GM12878 (cell line): ENCODE measurements around the gene SORL1. TPM values are rescaled to one million over a fixed set of nuclear protein-coding genes. Genes with fewer than 3 reads are reported as not detected.

Source experiments
- ATAC-seq: fragments of 200-7000 bp; cut with Tn5 transposase; 3 replicates; pipeline ENCODE4 v1.9.1; 2020; ENCODE audit warnings: mild to moderate bottlenecking, moderate library complexity
- BruUV-seq: library from RNA; stranded (reverse); fragments of 400-500 nt; replicated peaks from 2 replicates; lab custom pipeline; 2021; lab: Mats Ljungman, UMichigan
- CTCF ChIA-PET: fragments of 300-600 bp; sonication (Branson Sonifier 250); formaldehyde crosslinking; extraction: SDS; loops from one replicate; lab custom pipeline; 2021; ENCODE audit warnings: inconsistent platforms; lab: Yijun Ruan, JAX
- POLR2A ChIA-PET: fragments of 350-600 bp; formaldehyde crosslinking; extraction: SDS; loops from one replicate; lab custom pipeline; 2021; ENCODE audit warnings: inconsistent platforms; lab: Charles Lee
- RAD21 ChIA-PET: fragments of 300-600 bp; sonication (Branson Sonifier 250); formaldehyde crosslinking; loops from one replicate; lab custom pipeline; 2023; ENCODE audit warnings: antibody characterized with exemption; ENCODE audit not compliant: unreplicated experiment; lab: Charles Lee
- SMC1A ChIA-PET: fragments of 300-600 bp; sonication (Branson Sonifier 250); formaldehyde crosslinking; loops from one replicate; lab custom pipeline; 2023; ENCODE audit not compliant: unreplicated experiment, uncharacterized antibody; lab: Charles Lee
- DNase-seq: peaks from one replicate; pipeline ENCODE4 v3.0.0-alpha.2; 2011; ENCODE audit warnings: low read depth, low spot score
- FAIRE-seq: peaks from 3 replicates; lab custom pipeline; 2011; peaks lifted over from hg19 to GRCh38; lab: Jason Lieb, UNC
- H2AFZ ChIP-seq: 2 replicates; pipeline ENCODE4 v1.6.0; 2011; ENCODE audit warnings: low read depth, low read length, control low read depth; ENCODE audit not compliant: control insufficient read depth
- H3K27ac ChIP-seq: 2 replicates; pipeline ENCODE4 v1.5.1; 2011; ENCODE audit warnings: control low read depth; ENCODE audit not compliant: control insufficient read depth, insufficient read depth
- H3K27me3 ChIP-seq, 2 experiments: replicated peaks in 1 of 2; 2 replicates each; pipeline versions ENCODE4 v1.6.0 to v1.6.1; 2011; ENCODE audit warnings: low read length in 1 of 2; ENCODE audit not compliant: control insufficient read depth in 2 of 2, insufficient read depth in 2 of 2
- H3K36me3 ChIP-seq, 2 experiments: 2 replicates each; pipeline ENCODE4 v1.5.1; 2011; ENCODE audit warnings: low read length in 1 of 2; ENCODE audit not compliant: control insufficient read depth in 2 of 2, insufficient read depth in 2 of 2
- H3K4me1 ChIP-seq: 2 replicates; pipeline ENCODE4 v1.6.1; 2011; ENCODE audit warnings: mild to moderate bottlenecking, low read length, moderate library complexity, mixed read lengths; ENCODE audit not compliant: control insufficient read depth, insufficient read depth
- H3K4me2 ChIP-seq: 2 replicates; pipeline ENCODE4 v1.6.0; 2011; ENCODE audit warnings: control low read depth; ENCODE audit not compliant: control insufficient read depth, insufficient read depth
- H3K4me3 ChIP-seq: fragments of 200-600 bp; sonication (generic); 2 replicates; pipeline ENCODE4 v1.5.1; 2016
- H3K79me2 ChIP-seq: 2 replicates; pipeline ENCODE4 v1.6.0; 2011; ENCODE audit warnings: low read length; ENCODE audit not compliant: control insufficient read depth, insufficient read depth
- H3K9ac ChIP-seq: 2 replicates; pipeline ENCODE4 v1.8.0; 2011; ENCODE audit warnings: low read length, control low read depth, mixed read lengths; ENCODE audit not compliant: control insufficient read depth, insufficient read depth
- H3K9me3 ChIP-seq: replicated peaks from 3 replicates; pipeline ENCODE4 v1.5.1; 2011; ENCODE audit warnings: mild to moderate bottlenecking, low read length; ENCODE audit not compliant: control insufficient read depth, insufficient read depth
- H4K20me1 ChIP-seq: 2 replicates; pipeline ENCODE4 v1.6.0; 2011; ENCODE audit not compliant: control insufficient read depth, insufficient read depth
- ATF3 ChIP-seq: IDR thresholded peaks from 2 replicates; pipeline ENCODE4 v1.6.1; 2011; ENCODE audit warnings: low read depth, mild to moderate bottlenecking, low read length, moderate library complexity, borderline replicate concordance; ENCODE audit errors: extremely low read depth
- BCL3 ChIP-seq: IDR thresholded peaks from 2 replicates; pipeline ENCODE4 v1.6.1; 2011; ENCODE audit warnings: borderline replicate concordance, low read depth, mild to moderate bottlenecking, moderate library complexity, low read length; ENCODE audit not compliant: insufficient read depth, poor library complexity, severe bottlenecking
- CBX3 ChIP-seq: fragments of 200-600 bp; sonication (generic); IDR thresholded peaks from 2 replicates; pipeline ENCODE4 v1.6.1; 2016; ENCODE audit warnings: low read depth, borderline replicate concordance
- ELK1 ChIP-seq: IDR thresholded peaks from 2 replicates; pipeline ENCODE4 v1.6.1; 2012; ENCODE audit warnings: low read depth, low read length, improper control_type of control experiment
- HDGF ChIP-seq: fragments of 450-650 bp; IDR thresholded peaks from 2 replicates; pipeline ENCODE4 v1.6.1; 2016; ENCODE audit warnings: antibody characterized with exemption
- IRF4 ChIP-seq: IDR thresholded peaks from 2 replicates; pipeline ENCODE4 v1.6.1; 2011; ENCODE audit warnings: low read depth, low read length
- PBX3 ChIP-seq: IDR thresholded peaks from 2 replicates; pipeline ENCODE4 v1.6.1; 2011; ENCODE audit warnings: mild to moderate bottlenecking, low read depth, low read length, moderate library complexity; ENCODE audit not compliant: insufficient replicate concordance
- PKNOX1 ChIP-seq: fragments of 450-650 bp; IDR thresholded peaks from 2 replicates; pipeline ENCODE4 v1.6.1; 2016; ENCODE audit warnings: mild to moderate bottlenecking
- POU2F2 ChIP-seq: IDR thresholded peaks from 3 replicates; pipeline ENCODE4 v1.6.1; 2011; ENCODE audit warnings: low read depth, mild to moderate bottlenecking, low read length, borderline replicate concordance
- SMAD5 ChIP-seq: IDR thresholded peaks from 2 replicates; pipeline ENCODE4 v1.6.1; 2016; ENCODE audit warnings: antibody characterized with exemption, low read depth
- STAT1 ChIP-seq: fragments of 450-650 bp; conservative IDR thresholded peaks from 2 replicates; pipeline ENCODE4 v1.6.1; 2014; ENCODE audit warnings: antibody characterized with exemption, mild to moderate bottlenecking
- WGBS: methylation state at CpG from one replicate; pipeline ENCODE4 v1.1.6; 2016; ENCODE audit warnings: low lambda C conversion rate; ENCODE audit not compliant: insufficient replicate concordance, insufficient coverage; ENCODE audit errors: missing lambda C conversion rate; 5-methylcytosine and 5-hydroxymethylcytosine counted together
- in situ Hi-C: fragments of 300-500 bp; cut with MboI; formaldehyde crosslinking; loops from 9 replicates; pipeline ENCODE4 v1.14.3; 2018; ENCODE audit warnings: mixed read lengths
- intact Hi-C: fragments of 100-400 bp; cut with micrococcal nuclease; formaldehyde crosslinking; loops from one replicate; pipeline ENCODE4 v1.14.2; 2022; ENCODE audit not compliant: unreplicated experiment
- polyA plus RNA-seq, 11 experiments: library from polyadenylated mRNA; depleted of rRNA in 4 of 11; unstranded in 6 of 11; stranded (reverse) in 5 of 11; fragments of >200 nt; fragmentation: Nextera tagmentation in 4 of 11; fragmentation: Illumina TruSeq in 1 of 11; extraction: Ambion mirVana in 4 of 11; extraction: Trizol in 1 of 11; gene quantifications; 1 replicate in 1 of 11; 2 replicates in 10 of 11; pipeline versions ENCODE4 v1.2.1 to v1.2.3, GENCODE V29; 2011 to 2016; ENCODE audit warnings: inconsistent platforms in 2 of 11, missing spikeins in 2 of 11, low read depth in 1 of 11
- total RNA-seq, 4 experiments: library from RNA; depleted of rRNA in 3 of 4; stranded (reverse); fragments of >200 nt in 3 of 4; fragmentation: Illumina TruSeq in 1 of 4; extraction: Trizol in 1 of 4; gene quantifications; 2 replicates each; pipeline versions ENCODE4 v1.2.1 to v1.2.3, GENCODE V29; 2013 to 2021

The SORL1 gene
- total and polyA plus RNA-seq, 10 of the 15 experiments (the other 5 are each of a cell fraction or from before 2014, with no cell fraction given): 20.2 to 107 (median 59.9) TPM

- Histone ChIP-seq H3K9ac (no peak overlapping the region), H3K27me3 (peaks cover 0 to 2% of the 10 kb centered on the region in 2 experiments; a peak in 1 of 4 replicates), H2AFZ (no peak overlapping the region), H3K4me1 (no peaks in the 10 kb centered on the region)
- RAD21 ChIA-PET: no interaction called here
- TF ChIP-seq POU2F2 (no peak), SMAD5 (no peak), STAT1 (no peak), ELK1 (no peak), PKNOX1 (no peak), IRF4 (no peak), CBX3 (no peak), ATF3 (no peak), PBX3 (no peak), HDGF (no peak), BCL3 (no peak)
- TF ChIP-seq, all 136 proteins: peak for 0
- Histone ChIP-seq H3K27ac (no peak overlapping the region), H3K9me3 (no peaks in the 10 kb centered on the region; the same call in 2 of the 3 replicates), H3K4me3 (no peak overlapping the region), H3K79me2 (no peaks in the 10 kb centered on the region), H4K20me1 (no peaks in the 10 kb centered on the region), H3K4me2 (no peak overlapping the region), H3K36me3 (no peaks in the 10 kb centered on the region)
- in situ Hi-C loops: no loop called here
- intact Hi-C loops: no loop called here
- no TSS peak for BruUV-seq
- ATAC-seq (no peak), FAIRE-seq (no peak), DNase-seq (no peak)
- CTCF ChIA-PET: no interaction called here
- SMC1A ChIA-PET: no interaction called here
- POLR2A ChIA-PET: no interaction called here
- 34% methylated on average over 6 of the region's 6 CpGs for WGBS
Measured at GRCh38 chr11:121665206-121665838, 213.2 kb downstream of the SORL1 start.
